GM18517 (cell line): ENCODE measurements around the gene RPP25.
"Not testable (repeated sequence)": the region's sequence is repeated elsewhere in the genome, so short reads cannot be mapped to it uniquely, and the experiment has no call there.

Source experiments
- ATAC-seq: cut with Tn5 transposase; IDR thresholded peaks from one replicate; pipeline ENCODE4 v1.9.1; 2021; ENCODE audit warnings: mild to moderate bottlenecking, moderate library complexity; ENCODE audit not compliant: unreplicated experiment

Gene RPP25

GRCh38 chr15:74963213-74963612 lies 6.6 kb upstream of the RPP25 start:
- no peak for ATAC-seq

GRCh38 chr15:74962671-74963070 lies 6.1 kb upstream of the RPP25 start:
- no peak for ATAC-seq

GRCh38 chr15:74962219-74962618 lies 5.6 kb upstream of the RPP25 start:
- no peak for ATAC-seq

GRCh38 chr15:74961616-74962015 lies 5.0 kb upstream of the RPP25 start:
- ATAC-seq: no peak

GRCh38 chr15:74960995-74961588 lies 4.5 kb upstream of the RPP25 start:
- no peak for ATAC-seq

GRCh38 chr15:74960286-74960685 lies 3.7 kb upstream of the RPP25 start:
- ATAC-seq: no peak

- ATAC-seq: no peak
Measured at GRCh38 chr15:74959586-74959939, 3.0 kb upstream of the RPP25 start.

- ATAC-seq: no peak
Measured at GRCh38 chr15:74958908-74959585, 2.5 kb upstream of the RPP25 start.

- ATAC-seq: no peak
Measured at GRCh38 chr15:74958320-74958907, 1.8 kb upstream of the RPP25 start.

- no peak for ATAC-seq
Measured at GRCh38 chr15:74957476-74958035, 984 bp upstream of the RPP25 start.

GRCh38 chr15:74955796-74956647 lies 550 bp downstream of the RPP25 start:
- ATAC-seq: no peak

GRCh38 chr15:74955017-74955416 lies 1.6 kb downstream of the RPP25 start:
- no peak for ATAC-seq

GRCh38 chr15:74954515-74954914 lies 2.1 kb downstream of the RPP25 start:
- ATAC-seq: no peak

- ATAC-seq: no peak
Measured at GRCh38 chr15:74951006-74951405, 5.6 kb downstream of the RPP25 start.

- no peak for ATAC-seq
Measured at GRCh38 chr15:74950078-74950908, 6.3 kb downstream of the RPP25 start.

GRCh38 chr15:74937590-74938371 lies 18.8 kb downstream of the RPP25 start, which contains the start of gene COX5A:
COX5A (minus strand) TSS chr15:74938073; CDS start chr15:74938014, 59 bp downstream.
- ATAC-seq: peak; percentile 84

GRCh38 chr15:74937272-74937589 lies 19.3 kb downstream of the RPP25 start:
- ATAC-seq: no peak

- ATAC-seq: not testable (repeated sequence)
Measured at GRCh38 chr15:74935193-74935592, 21.4 kb downstream of the RPP25 start.

- no peak for ATAC-seq
Measured at GRCh38 chr15:74933573-74933972, 23.0 kb downstream of the RPP25 start.

GRCh38 chr15:74928771-74929198 lies 27.8 kb downstream of the RPP25 start:
- ATAC-seq: no peak
